Liver (tissue), 3 donors: ENCODE data around the gene ECI2.
A peak's percentile ranks its signal among the peaks of the same experiment; 100 is the strongest.

Experiments
- CTCF ChIP-seq: fragments of 150-350 bp; IDR thresholded peaks from 2 replicates; pipeline ENCODE4 v1.5.1; 2017; ENCODE audit warnings: improper control_type of control experiment, low read depth, low read length; ENCODE audit not compliant: missing input control
- EGR1 ChIP-seq, 2 donors: IDR thresholded peaks; 2 replicates each; pipeline ENCODE4 v1.6.1; 2016 to 2018; ENCODE audit warnings: antibody characterized with exemption in 2 of 2, low read depth in 2 of 2
- FOXA1 ChIP-seq: IDR thresholded peaks from 2 replicates; pipeline ENCODE4 v1.6.1; 2016; ENCODE audit warnings: antibody characterized with exemption
- HNF4G ChIP-seq: IDR thresholded peaks from 2 replicates; pipeline ENCODE4 v1.6.1; 2016; ENCODE audit warnings: antibody characterized with exemption
- JUND ChIP-seq, 2 donors: IDR thresholded peaks; 2 replicates each; pipeline ENCODE4 v1.6.1; 2016; ENCODE audit warnings: antibody characterized with exemption in 2 of 2
- MAX ChIP-seq: IDR thresholded peaks from 2 replicates; pipeline ENCODE4 v1.6.1; 2016; ENCODE audit warnings: antibody characterized with exemption
- REST ChIP-seq: IDR thresholded peaks from 2 replicates; pipeline ENCODE4 v1.6.1; 2016; ENCODE audit warnings: antibody characterized with exemption, mild to moderate bottlenecking
- RXRA ChIP-seq, 2 donors: IDR thresholded peaks; 2 replicates each; pipeline ENCODE4 v1.6.1; 2017 to 2018; ENCODE audit warnings: antibody characterized with exemption in 2 of 2, mild to moderate bottlenecking in 1 of 2
- SP1 ChIP-seq: IDR thresholded peaks from 2 replicates; pipeline ENCODE4 v1.6.1; 2018; ENCODE audit warnings: antibody characterized with exemption, mild to moderate bottlenecking
- TAF1 ChIP-seq: conservative IDR thresholded peaks from 2 replicates; pipeline ENCODE4 v1.6.1; 2016; ENCODE audit warnings: antibody characterized with exemption, mild to moderate bottlenecking
- YY1 ChIP-seq: IDR thresholded peaks from 2 replicates; pipeline ENCODE4 v1.6.1; 2016; ENCODE audit warnings: antibody characterized with exemption, mild to moderate bottlenecking
- ZBTB33 ChIP-seq: IDR thresholded peaks from 2 replicates; pipeline ENCODE4 v1.6.1; 2016; ENCODE audit warnings: antibody characterized with exemption
- donor health status: healthy.
- donor health status: healthy.

GRCh38 chr6:4084444-4085331 is 50.7 kb downstream of the ECI2 start:
- no peak for TF ChIP-seq CTCF
- no peak for TF ChIP-seq TAF1
- TF ChIP-seq YY1: peak; percentile 30
- TF ChIP-seq MAX: no peak
- no peak for TF ChIP-seq REST
- TF ChIP-seq FOXA1: no peak
- no peak for TF ChIP-seq SP1
- TF ChIP-seq HNF4G: no peak
- TF ChIP-seq JUND (IDR thresholded peaks at IDR 0.05): no peak
- no peak for TF ChIP-seq EGR1 (IDR thresholded peaks at IDR 0.05; ENCODE audit: low read depth in 2 of 2)
- TF ChIP-seq ZBTB33: no peak
- peak in 1 of 2 donors; percentile 6 for TF ChIP-seq RXRA (IDR thresholded peaks at IDR 0.05)
